HepG2 (cell line): ENCODE data around the gene MBOAT7. TPM values are rescaled to one million over a fixed set of nuclear protein-coding genes. Genes with fewer than 3 reads are reported as not detected.

Source experiments
- CREM ChIP-seq, 2 experiments: sonication (generic) in 1 of 2; formaldehyde crosslinking in 1 of 2; IDR thresholded peaks; 2 replicates each; pipeline versions ENCODE4 v1.4.0 to v1.6.1; 2016 to 2020; ENCODE audit warnings: antibody characterized with exemption in 1 of 2, mild to moderate bottlenecking in 1 of 2, missing genetic modification reagents in 1 of 2
- EEA1 ChIP-seq: sonication (generic); formaldehyde crosslinking; IDR thresholded peaks from 2 replicates; pipeline ENCODE4 v1.5.1; 2020; ENCODE audit warnings: mild to moderate bottlenecking, missing genetic modification reagents, borderline replicate concordance
- HBP1 ChIP-seq: IDR thresholded peaks from 2 replicates; pipeline ENCODE4 v1.6.1; 2016; ENCODE audit warnings: low read depth, control low read depth
- HDAC2 ChIP-seq: sonication (generic); formaldehyde crosslinking; IDR thresholded peaks from 2 replicates; pipeline ENCODE4 v1.4.0; 2020; ENCODE audit warnings: missing genetic modification reagents
- HHEX ChIP-seq: IDR thresholded peaks from 2 replicates; pipeline ENCODE4 v1.6.1; 2016; ENCODE audit warnings: control low read depth
- JUNB ChIP-seq: sonication (generic); formaldehyde crosslinking; IDR thresholded peaks from 2 replicates; pipeline ENCODE4 v1.8.0; 2022; ENCODE audit warnings: missing genetic modification reagents, mild to moderate bottlenecking, borderline replicate concordance
- RERE ChIP-seq: IDR thresholded peaks from 2 replicates; pipeline ENCODE4 v1.6.1; 2016; ENCODE audit warnings: low read depth, missing genetic modification reagents, missing compliant biosample characterization
- RNF219 ChIP-seq: sonication (generic); formaldehyde crosslinking; IDR thresholded peaks from 2 replicates; pipeline ENCODE4 v1.5.0; 2020; ENCODE audit warnings: mild to moderate bottlenecking, missing genetic modification reagents
- ZBTB38 ChIP-seq: sonication (generic); formaldehyde crosslinking; IDR thresholded peaks from 2 replicates; pipeline ENCODE4 v1.5.1; 2020; ENCODE audit warnings: mild to moderate bottlenecking, missing genetic modification reagents
- ZBTB46 ChIP-seq: sonication (generic); formaldehyde crosslinking; IDR thresholded peaks from 2 replicates; pipeline ENCODE4 v1.4.0; 2020; ENCODE audit warnings: mild to moderate bottlenecking, missing genetic modification reagents, borderline replicate concordance
- ZFYVE20 ChIP-seq: sonication (generic); formaldehyde crosslinking; IDR thresholded peaks from 2 replicates; pipeline ENCODE4 v1.8.0; 2023; ENCODE audit warnings: low read depth, mild to moderate bottlenecking, moderate library complexity, missing genetic modification reagents, borderline replicate concordance
- ZNF343 ChIP-seq: sonication (generic); formaldehyde crosslinking; IDR thresholded peaks from 2 replicates; pipeline ENCODE4 v1.4.0; 2020; ENCODE audit warnings: mild to moderate bottlenecking, missing genetic modification reagents
- ZNF414 ChIP-seq: sonication (generic); formaldehyde crosslinking; IDR thresholded peaks from 2 replicates; pipeline ENCODE4 v1.5.0; 2020; ENCODE audit warnings: missing genetic modification reagents
- ZNF547 ChIP-seq: sonication (generic); formaldehyde crosslinking; IDR thresholded peaks from 2 replicates; pipeline ENCODE4 v1.5.1; 2020; ENCODE audit warnings: mild to moderate bottlenecking, missing genetic modification reagents
- ZSCAN29 ChIP-seq: sonication (generic); formaldehyde crosslinking; conservative IDR thresholded peaks from 2 replicates; pipeline ENCODE4 v1.4.0; 2020; ENCODE audit warnings: mild to moderate bottlenecking, missing genetic modification reagents
- polyA plus RNA-seq, 8 experiments: library from polyadenylated mRNA; depleted of rRNA in 3 of 8; stranded (reverse) in 7 of 8; unstranded in 1 of 8; fragments of >200 nt; fragmentation: Illumina TruSeq in 4 of 8; extraction: Trizol in 4 of 8; gene quantifications; 2 replicates each; pipeline versions ENCODE4 v1.2.1 to v1.2.3, GENCODE V29; 2011 to 2016; ENCODE audit warnings: low read depth in 4 of 8, missing spikeins in 1 of 8, mixed read lengths in 1 of 8; ENCODE audit not compliant: insufficient read depth in 1 of 8
- total RNA-seq, 5 experiments: library from RNA; depleted of rRNA; stranded (reverse); fragments of >200 nt; fragmentation: Illumina TruSeq; extraction: Trizol; gene quantifications; 2 replicates each; pipeline ENCODE4 v1.2.3, GENCODE V29; 2016; ENCODE audit warnings: low read depth in 1 of 5

Gene MBOAT7
- total and polyA plus RNA-seq, 2 of the 13 experiments (the other 11 are each of a cell fraction or from before 2014, with no cell fraction given), result 22.2 to 25.5 TPM

- TF ChIP-seq RERE (CRISPR knock-in tag) (no peak), ZBTB38 (CRISPR knock-in tag) (peak; percentile 35; the same call in 1 of the 2 replicates), RNF219 (CRISPR knock-in tag) (no peak), ZFYVE20 (no peak), CREM (IDR thresholded peaks at IDR 0.05) (peak; percentile 88), CREM (CRISPR knock-in tag; IDR thresholded peaks at IDR 0.05) (no peak), HHEX (CRISPR knock-in tag) (no peak), HDAC2 (CRISPR knock-in tag) (peak; percentile 29; the same call in 1 of the 2 replicates), ZBTB46 (CRISPR knock-in tag) (no peak), HBP1 (CRISPR knock-in tag) (peak; percentile 88), ZNF547 (peak; percentile 26; the same call in 1 of the 2 replicates), JUNB (no peak), ZSCAN29 (CRISPR knock-in tag) (no peak), ZNF343 (CRISPR knock-in tag) (no peak), ZNF414 (CRISPR knock-in tag) (peak; percentile 45; the same call in 1 of the 2 replicates), EEA1 (CRISPR knock-in tag) (no peak)
Observed at GRCh38 chr19:54159352-54160181, 29.8 kb downstream of the MBOAT7 start, which contains the start of gene LENG1 (continued).
